Measurements from ENCODE around the gene OCSTAMP.
A peak's percentile ranks its signal among the peaks of the same experiment; 100 is the strongest.

Gene OCSTAMP

DNA sequence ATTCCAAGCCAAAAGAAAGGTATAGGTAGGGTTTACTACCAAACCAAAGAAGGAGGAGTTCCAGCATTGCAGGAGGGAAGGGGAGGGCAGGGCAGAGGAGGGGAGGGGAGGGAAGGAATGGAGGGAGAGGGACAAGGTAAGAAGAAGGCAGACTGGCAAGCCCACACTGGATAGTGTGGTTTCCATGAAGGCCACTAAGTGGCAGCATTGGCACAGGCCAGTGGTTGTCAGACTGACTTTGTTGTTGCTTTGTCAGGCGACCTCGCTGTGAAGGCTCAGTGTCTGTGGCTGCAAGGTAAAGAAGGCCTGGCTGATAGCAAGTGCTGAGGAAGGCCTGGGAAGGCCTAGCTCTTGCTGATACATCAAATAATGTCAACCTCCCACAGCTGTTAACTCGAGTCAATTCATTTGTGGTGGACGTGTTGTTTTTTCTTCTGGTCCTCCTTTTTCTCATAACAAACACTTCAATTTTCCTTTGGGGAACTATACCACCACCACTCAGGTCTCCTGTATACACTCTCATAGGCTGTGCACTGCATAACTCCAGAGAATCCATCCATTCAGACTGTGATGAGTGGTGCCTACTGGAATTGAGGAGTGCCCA is 29.4 kb downstream of the OCSTAMP start:
- DNase-seq (ENCODE audit: low read depth in 2 of 3, low spot score in 2 of 3): peak in 1 of 3 experiments; percentile 18

DNA sequence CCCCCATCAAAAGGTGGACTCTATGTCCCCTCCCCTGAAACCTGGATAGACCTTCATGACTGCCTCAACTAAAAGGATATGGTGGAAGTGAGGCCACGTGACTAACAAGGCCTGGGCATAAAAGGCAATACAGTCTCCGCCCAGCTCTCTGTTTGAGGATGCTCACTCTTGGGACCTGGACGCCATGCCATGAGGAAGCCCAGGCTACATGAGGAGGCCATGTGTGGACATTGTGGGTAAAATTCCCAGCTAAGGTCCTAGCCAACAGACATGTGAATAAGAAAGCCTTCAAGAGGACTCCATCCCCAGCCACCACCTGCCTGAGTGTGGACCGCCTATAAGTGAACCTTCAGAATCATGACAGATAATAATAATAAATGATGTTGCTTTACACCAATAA is 29.9 kb downstream of the OCSTAMP start:
- no peak for DNase-seq (ENCODE audit: low read depth in 2 of 3, low spot score in 2 of 3)

DNA sequence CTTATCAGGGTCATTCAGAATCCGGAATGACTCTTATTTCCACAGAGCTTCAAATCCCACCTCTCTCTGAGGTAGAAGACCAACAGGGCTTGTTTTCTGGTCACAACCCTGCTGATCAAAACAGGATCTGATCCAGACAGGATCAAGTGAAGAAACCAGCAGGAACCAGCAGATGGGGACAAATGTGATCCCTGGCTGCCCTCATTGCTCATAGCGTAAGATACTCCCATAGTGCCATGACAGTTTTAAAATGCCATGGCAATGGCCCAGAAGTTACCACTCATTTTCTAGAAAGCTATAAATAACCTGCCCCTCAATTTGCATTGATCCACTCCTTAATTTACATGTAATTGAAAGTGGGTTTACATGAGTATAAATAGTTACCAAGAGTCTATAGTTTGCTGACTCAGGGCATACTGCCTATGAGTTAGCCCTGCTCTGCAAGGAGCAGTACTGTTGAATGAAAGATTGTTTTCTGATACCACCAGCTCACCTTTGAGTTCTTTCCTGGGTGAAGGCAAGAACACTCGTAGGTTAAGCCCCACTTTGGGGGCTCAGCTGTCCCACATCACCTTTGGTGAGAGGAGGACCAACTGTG is 30.9 kb downstream of the OCSTAMP start:
- DNase-seq (ENCODE audit: low read depth in 2 of 3, low spot score in 2 of 3): no peak

DNA sequence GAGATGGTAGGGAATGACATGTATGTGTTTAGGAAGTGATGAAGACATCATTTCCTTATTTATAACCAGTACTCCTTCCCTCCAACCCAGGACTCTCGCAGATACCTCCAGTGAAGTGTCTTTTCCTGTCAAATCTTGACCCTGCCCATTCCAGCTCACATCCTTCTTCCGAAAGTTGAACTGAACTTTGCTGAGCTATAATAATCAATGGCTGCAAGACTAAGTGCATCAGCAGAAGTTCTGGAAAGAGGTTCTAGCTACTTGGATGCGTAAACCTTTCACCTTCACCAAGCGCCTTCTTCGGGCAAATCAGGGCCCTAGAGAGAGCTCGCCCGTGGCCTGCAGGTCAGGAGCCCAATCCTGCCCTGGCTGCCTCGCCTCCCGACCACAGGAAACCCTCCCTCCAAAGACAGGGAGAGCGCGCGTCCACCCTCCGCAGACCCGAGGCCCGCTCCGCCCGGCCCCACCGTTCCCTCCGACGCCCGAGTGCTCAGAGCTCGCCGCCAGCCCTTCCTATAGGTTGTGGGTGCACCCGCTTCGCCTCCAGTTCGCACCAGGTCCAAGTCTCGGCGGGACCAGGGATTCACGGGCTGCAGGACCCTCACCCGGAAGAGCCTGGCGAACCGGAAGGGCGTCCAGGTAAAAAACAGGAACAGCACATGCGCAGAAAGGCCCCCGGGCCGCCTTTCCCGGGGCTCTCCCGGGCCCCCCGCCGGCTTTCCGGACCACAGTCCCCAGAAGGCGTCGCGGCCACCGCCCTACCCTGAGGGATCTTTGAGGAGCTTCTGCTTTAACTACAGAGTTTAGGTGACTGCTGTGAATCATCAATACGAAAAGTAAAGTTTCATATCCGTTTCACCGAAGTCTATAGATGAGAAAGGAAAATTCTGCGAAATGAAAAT is 37.3 kb downstream of the OCSTAMP start, which contains the start of gene ZNF334:
ZNF334 (minus strand) TSS at position 617 of the 902 bp plus-strand sequence. CDS start 1,457 bp downstream, outside the sequence.
- DNase-seq (ENCODE audit: low read depth in 2 of 3, low spot score in 2 of 3): peak; percentile 10 to 38 (median 35)

DNA sequence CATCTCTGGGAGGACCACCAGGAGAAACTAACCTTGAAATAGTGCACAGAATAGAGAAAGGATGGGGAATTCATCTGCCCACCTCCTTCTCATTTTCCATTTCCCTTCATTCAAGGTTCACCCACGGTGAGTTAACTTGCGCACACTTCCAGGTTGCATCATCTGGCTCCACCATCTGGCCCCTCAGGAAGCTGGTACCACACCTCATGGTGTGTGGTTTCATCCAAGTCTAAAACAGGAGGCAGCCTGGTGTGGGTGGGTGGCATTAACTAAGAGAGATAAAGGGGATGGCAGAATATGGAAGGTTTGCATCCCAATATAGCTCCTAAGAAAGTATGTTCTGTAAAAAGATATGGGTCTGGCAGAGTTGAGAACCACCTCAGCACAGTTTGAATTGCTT is 40.9 kb downstream of the OCSTAMP start:
- no peak for DNase-seq (ENCODE audit: low read depth in 2 of 3, low spot score in 2 of 3)

DNA sequence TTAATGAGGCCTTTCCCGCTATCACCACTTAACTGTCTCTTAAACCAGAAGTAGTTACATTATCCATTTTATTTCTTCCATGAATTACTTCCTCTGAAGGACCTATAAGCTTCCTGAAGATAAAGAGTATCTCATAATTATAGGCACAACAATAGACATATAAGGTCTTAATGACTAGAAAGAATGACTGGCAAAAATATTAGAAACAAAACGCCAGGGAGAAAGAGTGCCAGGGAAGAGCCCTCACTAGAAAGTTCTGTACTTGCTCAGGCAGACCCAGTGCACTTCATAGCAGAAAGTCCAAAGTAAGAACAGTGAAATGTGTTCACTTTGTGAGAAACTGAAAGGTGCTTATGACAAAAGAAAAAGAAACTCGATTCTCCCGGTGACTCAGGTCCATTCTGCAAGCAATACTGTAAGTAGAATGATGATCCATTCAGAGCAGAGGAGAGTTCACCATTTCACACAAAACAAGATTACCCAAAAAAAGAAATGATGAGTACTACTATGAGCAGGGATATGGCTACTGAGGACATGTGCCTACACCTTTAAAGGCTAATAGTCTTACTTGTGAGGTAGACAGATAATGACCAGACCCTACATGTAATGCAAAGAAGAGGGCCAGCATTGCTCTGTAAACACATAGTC is 42.6 kb downstream of the OCSTAMP start:
- no peak for DNase-seq (ENCODE audit: low read depth in 2 of 3, low spot score in 2 of 3)

DNA sequence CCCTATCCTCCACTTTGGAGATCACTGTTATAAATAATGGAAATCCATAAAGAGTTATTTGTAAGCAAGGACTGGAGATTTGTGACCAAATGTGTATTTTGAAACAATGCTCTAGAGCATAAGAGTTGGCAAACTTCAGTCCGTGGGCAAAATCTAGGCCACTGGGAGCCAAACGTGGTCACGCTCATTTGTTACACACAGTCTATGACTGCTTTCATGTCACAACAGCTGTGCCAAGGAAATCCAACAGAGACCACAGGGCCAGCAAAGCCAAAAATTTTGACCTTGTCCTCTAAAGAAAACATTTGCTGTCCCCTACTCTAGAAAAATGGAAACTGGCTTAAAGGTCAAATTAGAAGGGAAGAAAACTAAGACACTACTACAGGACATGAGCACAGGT is 44.9 kb downstream of the OCSTAMP start:
- no peak for DNase-seq (ENCODE audit: low read depth in 2 of 3, low spot score in 2 of 3)

DNA sequence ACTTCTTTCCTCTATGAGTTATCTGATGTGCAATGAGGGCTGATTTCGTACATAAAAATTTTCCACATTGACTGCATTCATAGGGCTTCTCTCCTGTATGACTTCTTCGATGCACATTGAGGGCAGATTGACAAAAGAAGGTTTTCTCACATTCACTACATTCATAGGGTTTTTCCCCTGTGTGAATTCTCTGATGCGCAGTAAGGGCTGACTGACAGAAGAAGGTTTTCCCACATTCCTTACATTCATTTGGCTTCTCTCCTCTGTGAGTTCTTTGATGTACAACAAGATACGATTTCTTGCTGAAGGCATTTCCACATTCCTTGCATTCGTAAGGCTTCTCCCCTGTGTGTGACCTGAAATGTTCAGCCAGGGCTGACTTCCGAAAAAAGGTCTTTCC is 48.5 kb downstream of the OCSTAMP start:
- DNase-seq (ENCODE audit: low read depth in 2 of 3, low spot score in 2 of 3): no peak

DNA sequence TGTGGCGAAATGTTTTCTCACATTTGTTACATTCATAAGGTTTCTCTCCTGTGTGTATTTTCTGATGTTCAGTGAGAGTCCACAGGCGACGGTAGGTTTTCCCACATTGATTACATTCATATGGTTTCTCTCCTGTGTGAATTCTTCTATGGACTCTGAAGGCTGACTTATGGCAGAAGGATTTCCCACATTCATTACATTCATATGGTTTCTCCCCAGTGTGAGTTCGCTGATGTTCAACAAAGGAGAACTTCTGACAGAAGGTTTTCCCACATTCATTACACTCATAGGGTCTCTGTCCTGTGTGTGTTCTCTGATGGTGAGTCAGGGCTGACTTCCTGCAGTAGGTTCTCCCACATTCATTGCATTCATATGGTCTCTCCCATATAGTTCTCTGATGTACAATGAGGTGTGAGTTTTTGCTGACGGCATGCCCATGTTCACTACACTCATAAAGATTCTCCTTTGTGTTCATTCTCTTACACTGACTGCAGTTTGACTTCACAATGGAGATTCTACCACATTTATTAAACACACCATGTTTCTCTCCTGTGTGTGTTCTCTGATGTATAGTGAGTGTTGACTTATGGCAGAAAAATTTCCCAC is 49.0 kb downstream of the OCSTAMP start:
- DNase-seq (ENCODE audit: low read depth in 2 of 3, low spot score in 2 of 3): no peak

DNA sequence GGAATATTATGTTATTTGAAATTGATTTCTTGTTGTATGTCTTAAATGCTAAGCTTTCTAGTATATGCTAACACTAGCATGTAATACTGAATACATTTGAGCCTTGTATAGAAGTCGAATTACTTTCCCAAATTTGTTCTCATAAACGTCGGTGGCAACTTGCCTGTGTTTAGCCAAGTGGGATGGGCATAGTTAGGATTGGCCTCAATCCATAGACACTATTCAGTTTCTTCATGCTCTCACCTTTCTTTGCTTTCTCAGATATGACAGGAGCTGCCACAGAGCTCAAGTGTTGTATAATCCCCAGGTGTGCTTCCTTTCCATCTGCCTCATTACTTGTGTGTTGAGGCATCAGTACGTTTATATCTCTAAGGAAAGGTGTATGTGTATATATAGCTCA is 56.4 kb downstream of the OCSTAMP start:
- DNase-seq (ENCODE audit: low read depth in 2 of 3, low spot score in 2 of 3): no peak

DNA sequence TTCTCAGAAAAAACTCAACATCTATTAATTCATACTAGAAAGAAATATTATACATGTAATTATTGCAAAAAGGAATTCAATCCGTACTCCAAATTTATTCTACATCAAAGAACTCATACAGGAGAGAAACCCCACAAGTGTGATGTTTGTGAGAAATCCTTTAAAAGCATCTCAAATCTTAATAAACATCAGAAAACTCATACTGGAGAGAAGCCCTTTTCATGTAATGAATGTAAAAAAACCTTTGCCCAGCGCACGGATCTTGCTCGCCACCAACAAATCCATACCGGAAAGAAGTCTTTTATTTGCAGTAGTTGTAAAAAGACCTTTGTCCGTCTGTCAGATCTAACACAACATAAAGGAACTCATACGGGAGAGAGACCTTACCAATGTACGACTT is 59.1 kb downstream of the OCSTAMP start:
- DNase-seq (ENCODE audit: low read depth in 2 of 3, low spot score in 2 of 3): no peak

All from activated CD8-positive, alpha-beta memory T cell treated with anti-CD3 and anti-CD28 coated beads for 48 hours (primary cell).